ENCODE measurements around the gene SPOCK1.

Gene SPOCK1

DNA sequence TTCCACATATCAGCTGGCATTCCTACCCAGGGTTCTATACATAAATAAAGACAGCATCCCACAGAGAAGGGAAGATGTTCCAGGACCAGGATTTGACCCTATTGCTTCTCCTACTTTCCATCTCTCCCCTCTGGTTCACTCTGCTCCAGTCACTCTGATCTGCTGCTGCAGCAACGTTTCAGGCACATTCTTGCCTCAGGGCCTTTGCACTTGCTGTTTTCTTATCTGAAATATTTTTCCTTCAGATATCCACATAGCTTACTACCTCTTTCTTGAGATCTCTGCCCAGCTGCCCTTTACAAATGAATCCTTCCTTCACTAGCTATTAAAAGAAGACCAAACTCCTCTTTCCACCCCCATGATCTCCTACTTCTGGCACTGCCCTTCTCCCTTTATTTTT, 204.5 kb downstream of the SPOCK1 start:
- Histone ChIP-seq H3K9me3 (ENCODE audit: insufficient read depth, low read length, severe bottlenecking) (no peaks in the 10 kb centered on the region), H3K27ac (ENCODE audit: low read length) (no peak overlapping the region), H3K9ac (ENCODE audit: low read depth, low read length) (no peak overlapping the region), H3K79me2 (ENCODE audit: insufficient read depth, low read length) (no peaks in the 10 kb centered on the region), H3K4me3 (ENCODE audit: low read depth in 1 of 2, low read length in 2 of 2) (no peak overlapping the region), H3K4me2 (ENCODE audit: insufficient read depth, low read length) (no peak overlapping the region), H3K27me3 (ENCODE audit: insufficient read depth, low read length, poor library complexity) (peaks cover 3% of the 10 kb centered on the region), H3K36me3 (ENCODE audit: insufficient read depth, low read length) (no peaks in the 10 kb centered on the region), H3K4me1 (ENCODE audit: insufficient read depth, low read length) (no peaks in the 10 kb centered on the region), H4K20me1 (ENCODE audit: insufficient read depth, low read length) (0 out of 2 replicates have a peak, but pooled peaks cover 2% of the 10 kb centered on the region), H2AFZ (ENCODE audit: low read depth, low read length) (no peak overlapping the region)
- DNase-seq (no peak), ATAC-seq (ENCODE audit: insufficient read depth, low read depth) (no peak)
- no peak for TF ChIP-seq EZH2 (IDR thresholded peaks at IDR 0.05; ENCODE audit: borderline replicate concordance, low read depth, low read length, severe bottlenecking)
- TF ChIP-seq, protein P1, sequence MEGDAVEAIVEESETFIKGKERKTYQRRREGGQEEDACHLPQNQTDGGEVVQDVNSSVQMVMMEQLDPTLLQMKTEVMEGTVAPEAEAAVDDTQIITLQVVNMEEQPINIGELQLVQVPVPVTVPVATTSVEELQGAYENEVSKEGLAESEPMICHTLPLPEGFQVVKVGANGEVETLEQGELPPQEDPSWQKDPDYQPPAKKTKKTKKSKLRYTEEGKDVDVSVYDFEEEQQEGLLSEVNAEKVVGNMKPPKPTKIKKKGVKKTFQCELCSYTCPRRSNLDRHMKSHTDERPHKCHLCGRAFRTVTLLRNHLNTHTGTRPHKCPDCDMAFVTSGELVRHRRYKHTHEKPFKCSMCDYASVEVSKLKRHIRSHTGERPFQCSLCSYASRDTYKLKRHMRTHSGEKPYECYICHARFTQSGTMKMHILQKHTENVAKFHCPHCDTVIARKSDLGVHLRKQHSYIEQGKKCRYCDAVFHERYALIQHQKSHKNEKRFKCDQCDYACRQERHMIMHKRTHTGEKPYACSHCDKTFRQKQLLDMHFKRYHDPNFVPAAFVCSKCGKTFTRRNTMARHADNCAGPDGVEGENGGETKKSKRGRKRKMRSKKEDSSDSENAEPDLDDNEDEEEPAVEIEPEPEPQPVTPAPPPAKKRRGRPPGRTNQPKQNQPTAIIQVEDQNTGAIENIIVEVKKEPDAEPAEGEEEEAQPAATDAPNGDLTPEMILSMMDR (IDR thresholded peaks at IDR 0.05; ENCODE audit: borderline replicate concordance, extremely low read depth, low read length, poor library complexity, severe bottlenecking) = no peak

- TF ChIP-seq, protein P1 (IDR thresholded peaks at IDR 0.05; ENCODE audit: borderline replicate concordance, extremely low read depth, low read length, poor library complexity, severe bottlenecking) = no peak
- TF ChIP-seq EZH2 (IDR thresholded peaks at IDR 0.05; ENCODE audit: borderline replicate concordance, low read depth, low read length, severe bottlenecking) = no peak
- Histone ChIP-seq H3K9ac (ENCODE audit: low read depth, low read length) (no peak overlapping the region), H3K27me3 (ENCODE audit: insufficient read depth, low read length, poor library complexity) (peaks cover 3% of the 10 kb centered on the region), H3K4me2 (ENCODE audit: insufficient read depth, low read length) (no peak overlapping the region), H2AFZ (ENCODE audit: low read depth, low read length) (no peak overlapping the region), H3K36me3 (ENCODE audit: insufficient read depth, low read length) (no peaks in the 10 kb centered on the region), H3K4me1 (ENCODE audit: insufficient read depth, low read length) (no peaks in the 10 kb centered on the region), H3K4me3 (ENCODE audit: low read depth in 1 of 2, low read length in 2 of 2) (no peak overlapping the region), H4K20me1 (ENCODE audit: insufficient read depth, low read length) (0 out of 2 replicates have a peak, but pooled peaks cover 2% of the 10 kb centered on the region), H3K27ac (ENCODE audit: low read length) (no peak overlapping the region), H3K79me2 (ENCODE audit: insufficient read depth, low read length) (no peaks in the 10 kb centered on the region), H3K9me3 (ENCODE audit: insufficient read depth, low read length, severe bottlenecking) (no peaks in the 10 kb centered on the region)
- DNase-seq (no peak), ATAC-seq (ENCODE audit: insufficient read depth, low read depth) (no peak)
Observed at GRCh38 chr5:137292461-137293027, 206.6 kb downstream of the SPOCK1 start.

DNA sequence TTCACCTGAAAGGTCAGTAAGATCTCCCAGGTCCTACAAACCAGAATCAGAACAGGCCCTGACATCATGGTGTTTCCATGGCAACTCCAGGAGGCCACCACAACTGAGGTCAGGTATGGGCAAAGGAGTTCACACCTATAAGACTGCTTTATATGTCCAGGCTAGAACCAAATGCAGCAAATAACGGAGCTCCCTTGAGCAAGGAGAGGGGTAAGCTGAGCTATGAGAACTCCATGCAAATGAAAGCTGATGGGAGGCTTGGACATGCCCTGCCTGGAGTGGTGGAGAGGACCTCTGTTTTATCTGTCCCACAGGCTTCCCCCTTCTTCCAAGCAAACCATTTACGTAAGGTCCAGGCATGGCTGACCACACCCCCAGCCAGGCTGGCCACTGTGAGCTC, 207.7 kb downstream of the SPOCK1 start:
- no peak overlapping the region for H3K4me3 ChIP-seq (ENCODE audit: low read depth in 1 of 2, low read length in 2 of 2)
- peaks cover 8% of the 10 kb centered on the region for H3K27me3 ChIP-seq (ENCODE audit: insufficient read depth, low read length, poor library complexity)
- H2AFZ ChIP-seq (ENCODE audit: low read depth, low read length) = no peak overlapping the region
- H4K20me1 ChIP-seq (ENCODE audit: insufficient read depth, low read length) = 0 out of 2 replicates have a peak, but pooled peaks cover 2% of the 10 kb centered on the region
- no peaks in the 10 kb centered on the region for H3K36me3 ChIP-seq (ENCODE audit: insufficient read depth, low read length)
- no peaks in the 10 kb centered on the region for H3K9me3 ChIP-seq (ENCODE audit: insufficient read depth, low read length, severe bottlenecking)
- no peaks in the 10 kb centered on the region for H3K79me2 ChIP-seq (ENCODE audit: insufficient read depth, low read length)
- ATAC-seq (ENCODE audit: insufficient read depth, low read depth) (no peak), DNase-seq (no peak)
- no peak overlapping the region for H3K4me2 ChIP-seq (ENCODE audit: insufficient read depth, low read length)
- no peaks in the 10 kb centered on the region for H3K4me1 ChIP-seq (ENCODE audit: insufficient read depth, low read length)
- H3K9ac ChIP-seq (ENCODE audit: low read depth, low read length) = no peak overlapping the region
- H3K27ac ChIP-seq (ENCODE audit: low read length) = no peak overlapping the region
- TF ChIP-seq, protein P1 (IDR thresholded peaks at IDR 0.05; ENCODE audit: borderline replicate concordance, extremely low read depth, low read length, poor library complexity, severe bottlenecking) = no peak
- no peak for TF ChIP-seq EZH2 (IDR thresholded peaks at IDR 0.05; ENCODE audit: borderline replicate concordance, low read depth, low read length, severe bottlenecking)
